ENCODE data around the gene NR6A1.

GRCh38 chr9:124493794-124494479 lies 277.2 kb downstream of the NR6A1 start:
- no peak for TF ChIP-seq CTCF (IDR thresholded peaks at IDR 0.05; ENCODE audit: insufficient read depth, low read length)
- no peak for TF ChIP-seq POLR2AphosphoS5 (IDR thresholded peaks at IDR 0.05; ENCODE audit: low read depth)
- TF ChIP-seq REST (IDR thresholded peaks at IDR 0.05; ENCODE audit: insufficient replicate concordance, low read depth) = no peak
- no peak for TF ChIP-seq GABPA (IDR thresholded peaks at IDR 0.05; ENCODE audit: low read depth)

All from HL-60 (cell line).